PC-9 (cell line): ENCODE results near the gene CTRB2.

Experiments
- CTCF ChIP-seq: fragments of 200-600 bp; sonication (generic); conservative IDR thresholded peaks from 2 replicates; pipeline ENCODE4 v1.6.1; 2017; ENCODE audit warnings: mixed run types, antibody characterized with exemption, mild to moderate bottlenecking, moderate library complexity
- EZH2 ChIP-seq: fragments of 200-600 bp; sonication (generic); IDR thresholded peaks from 2 replicates; pipeline ENCODE4 v1.8.0; 2017; ENCODE audit warnings: antibody characterized with exemption, low read depth

- TF ChIP-seq CTCF (no peak), EZH2 (no peak)
Observed at GRCh38 chr16:75208242-75208825, 1.4 kb upstream of the CTRB2 start.
